ENCODE data around the gene PRM1.
"Not testable (repeated sequence)": the region's sequence is repeated elsewhere in the genome, so short reads cannot be mapped to it uniquely, and the experiment has no call there.

PRM1 gene

DNA sequence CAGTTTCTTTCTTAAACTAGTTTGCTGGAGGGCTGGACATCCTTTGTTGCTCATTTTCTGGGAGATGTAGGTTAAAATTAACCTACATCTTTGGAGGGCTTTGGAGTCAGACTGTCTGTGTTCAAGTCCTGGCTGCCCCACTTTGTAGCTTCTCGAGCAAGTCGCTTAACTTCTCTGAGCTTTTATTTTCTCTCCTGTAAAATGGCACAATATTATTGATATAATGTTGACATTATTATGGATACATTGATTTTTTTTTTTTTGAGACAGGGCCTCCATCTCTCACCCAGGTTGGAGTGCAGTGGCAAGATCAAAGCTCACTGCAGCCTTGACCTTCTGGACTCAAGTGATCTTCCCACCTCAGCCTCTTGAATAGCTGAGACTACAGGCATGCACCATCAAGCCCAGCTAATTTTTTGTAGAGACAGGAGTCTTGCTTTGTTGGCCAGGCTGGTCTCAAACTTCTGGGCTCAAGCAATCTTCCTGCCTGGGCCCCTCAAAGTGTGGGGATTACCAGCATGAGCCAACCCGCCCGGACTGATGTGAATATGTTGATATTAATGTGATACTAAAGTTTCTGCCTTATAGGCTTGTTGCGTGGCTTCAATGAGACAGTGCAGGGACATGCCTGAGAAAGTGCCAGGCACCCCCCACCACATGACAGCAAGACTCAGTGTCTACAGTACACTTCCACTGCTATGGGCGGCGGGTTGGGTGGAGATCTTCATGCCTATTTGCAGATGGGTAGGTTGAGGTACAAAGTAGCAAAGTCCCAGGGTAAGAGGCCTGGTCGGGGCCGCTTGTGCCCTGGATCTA, 32.6 kb upstream of the PRM1 start:
- DNase-seq: no peak

DNA sequence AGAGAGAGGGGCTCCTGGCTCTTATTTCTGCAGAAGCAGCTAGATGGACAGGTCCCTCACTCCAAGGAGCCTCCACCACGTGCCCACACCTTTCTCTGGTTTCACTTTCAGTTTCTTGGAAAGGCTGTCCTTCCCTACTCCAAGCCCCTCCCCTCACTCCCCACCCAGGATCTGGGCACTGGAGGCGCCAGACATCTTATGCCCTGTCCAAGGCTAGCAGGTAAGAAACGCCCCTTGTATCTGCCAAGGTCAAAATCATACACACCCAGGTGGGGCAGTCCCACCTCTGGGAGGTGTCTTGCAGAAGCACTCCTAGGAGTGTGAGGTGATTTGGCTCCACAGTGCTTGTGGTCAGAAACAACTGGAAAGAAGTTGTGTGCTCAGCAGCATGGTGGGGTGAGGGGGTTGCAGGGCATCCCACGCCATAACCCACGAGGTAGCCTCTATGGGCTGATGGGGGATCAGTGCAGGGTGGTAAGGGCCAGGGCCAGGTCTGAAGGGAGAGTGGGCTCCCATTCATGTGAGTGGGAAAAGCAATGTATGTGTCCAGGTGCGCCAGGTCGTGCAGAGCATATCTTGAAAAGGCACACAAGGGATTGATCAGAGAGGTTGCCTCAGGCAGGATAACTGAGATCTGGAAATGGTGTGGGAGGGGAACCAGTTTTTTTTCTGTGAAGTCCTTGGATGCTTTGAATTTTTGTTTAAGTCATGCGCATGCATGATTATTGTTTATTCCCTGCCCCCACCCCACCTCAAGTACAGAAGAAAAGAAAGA, 31.8 kb upstream of the PRM1 start:
- peak; percentile 68 for DNase-seq

DNA sequence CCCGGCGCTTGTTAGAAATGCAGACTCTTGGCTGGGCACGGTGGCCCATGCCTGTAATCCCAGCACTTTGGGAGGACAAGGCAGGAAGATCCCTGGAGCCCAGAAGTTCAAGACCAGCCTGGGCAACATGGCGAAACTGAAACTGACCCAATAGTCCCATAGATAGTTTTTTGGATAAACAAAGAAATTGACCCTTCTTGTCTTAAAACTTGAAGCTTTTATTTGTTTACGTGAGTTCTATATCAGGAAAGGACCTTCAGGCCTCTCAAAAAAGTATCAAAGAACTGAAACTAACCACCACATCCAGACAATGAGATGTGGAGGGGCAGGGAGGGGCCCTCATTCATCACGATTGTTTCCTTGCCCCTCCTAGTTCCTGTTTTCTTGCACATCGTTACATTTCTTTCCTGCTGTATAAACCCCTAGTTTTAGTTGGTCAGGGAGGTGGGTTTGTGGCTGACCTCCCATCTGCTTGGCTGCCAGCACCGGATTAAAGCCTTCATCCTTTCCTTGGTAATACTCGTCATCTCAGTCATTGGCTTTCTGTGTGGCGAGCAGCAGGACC, 29.9 kb upstream of the PRM1 start:
- no peak for DNase-seq

GRCh38 chr16:11310634-11310977, 29.5 kb upstream of the PRM1 start:
- DNase-seq: no peak

- DNase-seq: no peak
These were observed 28.9 kb upstream of the PRM1 start for GRCh38 chr16:11309895-11310633.

DNA sequence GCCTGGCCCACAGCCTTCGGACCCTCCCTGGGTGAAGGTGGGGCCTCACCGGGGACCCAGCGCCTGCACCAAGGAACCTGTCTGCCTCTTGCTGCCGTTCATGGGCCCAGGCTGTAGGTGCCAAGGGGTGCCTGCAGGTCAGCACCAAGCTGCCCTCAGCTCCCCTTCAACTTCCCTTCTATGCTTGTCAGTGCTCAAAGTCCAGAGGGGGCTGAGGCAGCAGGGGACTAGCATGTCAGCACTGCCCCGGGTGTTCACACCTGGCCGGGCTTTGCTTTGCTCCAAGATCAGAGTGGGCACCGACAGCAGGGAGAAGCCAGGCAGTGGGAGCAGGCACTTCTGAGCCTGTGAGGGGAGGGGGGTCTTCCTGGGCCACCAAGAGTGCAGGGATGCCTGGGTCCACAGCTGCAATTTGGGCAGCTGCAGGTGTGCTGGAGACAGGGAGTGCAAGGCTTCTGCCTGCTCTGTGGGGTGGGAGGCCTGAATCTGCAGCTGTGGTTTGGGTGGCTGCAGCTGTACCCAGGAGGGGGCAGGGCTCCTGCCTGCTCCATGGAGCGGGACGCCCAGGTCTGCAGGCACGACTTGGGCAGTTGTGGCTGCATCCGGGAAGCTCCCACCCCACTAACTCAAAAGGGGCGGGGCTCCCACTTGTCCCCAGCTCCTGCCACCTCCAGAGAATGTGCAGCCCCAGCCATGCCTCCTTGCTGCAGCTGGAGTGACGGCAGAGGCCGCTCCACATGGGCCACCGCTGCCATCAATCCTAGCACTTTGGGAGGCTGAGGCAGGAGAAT, 27.6 kb upstream of the PRM1 start:
- no peak for DNase-seq

GRCh38 chr16:11307639-11308492, 26.7 kb upstream of the PRM1 start:
- no peak for DNase-seq

DNA sequence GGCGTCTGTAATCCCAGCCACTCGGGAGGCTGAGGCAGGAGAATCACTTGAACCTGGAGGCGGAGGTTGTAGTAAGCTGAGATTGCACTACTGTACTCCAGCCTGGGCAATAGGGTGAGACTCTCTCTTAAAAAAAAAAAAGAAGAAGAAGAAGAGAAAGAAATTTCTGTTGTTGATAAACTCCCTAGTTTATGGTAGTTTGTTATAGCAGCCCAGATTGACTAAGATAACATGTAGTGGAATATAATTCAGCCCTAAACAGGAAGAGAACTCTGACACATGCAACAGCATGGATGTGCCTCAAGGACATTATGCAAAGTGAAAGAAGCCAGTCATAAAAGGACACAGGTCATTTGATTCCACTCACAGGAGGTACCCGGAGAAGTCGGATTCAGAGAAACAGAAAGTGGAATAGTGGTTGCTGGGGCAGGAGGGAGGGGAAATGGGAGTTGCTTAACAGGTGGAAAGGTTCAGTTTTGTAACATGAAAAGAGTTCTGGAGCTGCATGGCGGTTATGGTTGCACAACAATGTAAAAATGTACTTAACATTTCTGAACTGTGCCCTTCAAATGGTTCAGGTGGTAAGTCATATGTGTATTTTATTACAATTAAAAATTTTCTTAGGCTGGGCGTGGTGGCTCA, 26.0 kb upstream of the PRM1 start:
- DNase-seq: no peak

DNA sequence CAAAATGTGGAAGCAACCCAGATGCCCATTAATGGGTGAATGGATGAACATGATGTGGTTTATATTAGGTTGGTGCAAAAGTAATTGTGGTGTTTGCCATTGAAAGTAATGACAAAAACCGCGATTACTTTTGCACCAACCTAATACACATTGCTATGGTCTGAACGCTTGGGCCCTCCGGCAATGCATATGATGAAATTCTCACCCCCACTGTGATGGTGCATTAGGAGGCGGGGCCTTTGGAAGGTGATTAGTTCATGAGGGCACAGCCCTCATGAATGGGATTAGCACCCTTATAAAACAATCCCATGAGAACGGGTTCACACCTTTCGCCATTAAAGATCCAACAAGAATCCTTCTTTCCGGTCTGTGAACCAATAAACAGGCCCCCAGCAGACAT, 25.3 kb upstream of the PRM1 start:
- DNase-seq: no peak

- DNase-seq: no peak
These were observed 22.4 kb upstream of the PRM1 start for GRCh38 chr16:11303405-11304138.

GRCh38 chr16:11302977-11303376, 21.8 kb upstream of the PRM1 start:
- DNase-seq: no peak

GRCh38 chr16:11301645-11302501, 20.7 kb upstream of the PRM1 start:
- DNase-seq: no peak

GRCh38 chr16:11300560-11300892, 19.4 kb upstream of the PRM1 start:
- DNase-seq: no peak

DNA sequence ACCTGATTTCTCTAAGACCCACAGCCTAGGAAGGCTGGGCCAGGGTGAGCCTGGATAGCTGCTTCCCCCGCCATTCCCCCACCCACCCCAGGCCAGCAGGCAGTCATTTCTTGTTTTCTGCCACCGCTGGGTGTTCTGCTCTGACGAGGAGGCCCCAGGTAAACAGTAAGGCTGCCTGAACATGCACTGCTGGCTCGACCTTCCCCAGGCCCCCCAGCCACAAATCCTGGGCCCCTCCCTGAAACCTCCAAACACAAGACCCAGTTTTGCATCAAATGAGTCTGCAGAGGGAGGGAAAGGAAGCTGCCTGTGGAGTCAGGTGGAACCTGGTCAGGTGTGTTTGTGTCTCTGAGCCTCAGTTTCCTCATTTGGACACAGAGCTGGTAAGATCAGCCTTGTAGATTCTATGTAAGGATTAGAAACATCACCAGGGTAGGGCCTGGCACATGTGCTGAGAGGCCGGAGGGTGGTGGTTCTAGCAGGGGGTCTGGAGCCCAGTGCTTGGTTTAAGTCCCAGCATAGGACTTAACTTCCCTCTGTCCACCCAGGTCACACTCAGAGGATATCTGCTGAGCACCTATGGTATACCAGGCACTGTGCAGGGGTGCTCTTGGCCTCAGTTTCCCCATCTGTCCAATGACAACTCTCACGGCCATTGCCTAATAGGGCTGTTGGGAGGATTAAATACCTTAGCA, 18.9 kb upstream of the PRM1 start:
- DNase-seq: no peak

DNA sequence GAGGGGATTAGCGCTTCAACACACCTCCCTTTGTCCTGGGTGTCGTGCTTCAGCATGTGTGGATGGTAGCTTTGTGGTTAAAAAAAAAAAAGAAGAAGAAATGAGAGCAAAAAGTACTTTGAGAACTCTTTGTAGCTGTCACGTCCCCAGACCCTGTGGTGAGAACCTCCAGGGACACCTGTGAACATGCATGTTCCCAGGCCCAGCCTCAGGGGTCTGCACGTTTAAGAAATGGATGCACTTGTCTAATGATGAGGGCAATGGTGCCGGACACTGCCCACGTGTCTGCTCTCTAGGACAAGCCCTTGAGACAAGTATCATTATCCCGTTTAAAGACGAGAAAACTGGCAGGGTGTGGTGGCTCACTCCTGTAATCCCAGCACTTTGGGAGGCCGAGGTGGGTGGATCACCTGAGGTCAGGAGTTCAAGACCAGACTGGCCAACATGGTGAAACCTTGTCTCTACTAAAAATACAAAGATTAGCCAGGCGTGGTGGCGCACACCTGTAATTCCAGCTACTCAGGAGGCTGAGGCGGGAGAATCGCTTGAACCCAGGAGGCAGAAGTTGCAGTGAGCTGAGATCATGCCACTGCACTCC, 17.9 kb upstream of the PRM1 start:
- not testable (repeated sequence) for DNase-seq

- no peak for DNase-seq
These were observed 17.2 kb upstream of the PRM1 start for GRCh38 chr16:11298143-11298900.

DNA sequence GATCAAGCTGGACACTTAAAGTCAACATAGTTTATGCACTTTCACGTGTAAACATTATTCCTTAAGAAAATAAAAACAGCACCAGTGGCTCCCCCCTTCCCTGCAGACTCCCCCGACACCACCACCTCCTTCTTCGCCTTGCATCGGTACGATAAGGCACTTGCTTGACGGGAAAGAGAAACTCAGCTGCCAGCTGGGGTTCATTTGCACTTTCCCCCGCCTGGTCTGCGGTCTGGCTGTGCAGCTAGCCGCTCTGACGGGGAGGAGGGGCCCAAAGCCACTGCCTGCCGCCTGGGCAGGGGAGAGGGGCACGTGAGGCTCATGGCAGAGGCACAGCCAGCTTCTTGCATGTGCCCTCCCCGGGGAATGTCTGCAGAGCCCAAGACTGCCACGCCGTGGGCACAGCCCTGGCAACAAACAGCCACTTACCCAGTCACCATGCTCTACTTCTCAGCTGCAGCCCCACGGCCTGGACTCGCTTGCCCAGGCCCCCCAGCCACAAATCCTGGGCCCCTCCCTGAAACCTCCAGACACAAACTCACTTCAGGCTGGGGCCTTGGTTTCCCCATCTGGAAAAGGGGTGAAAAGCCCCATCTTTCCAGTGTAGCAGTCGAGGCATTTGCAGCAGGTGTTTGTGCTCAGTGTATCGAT, 16.5 kb upstream of the PRM1 start:
- DNase-seq: peak; percentile 52
